Measurements from ENCODE around the gene MTTP.

GRCh38 chr4:99654361-99654761 lies 79.7 kb downstream of the MTTP start:
- TF ChIP-seq CTCF (IDR thresholded peaks at IDR 0.05) (no peak), POLR2A (IDR thresholded peaks at IDR 0.05) (no peak)
